ENCODE measurements around the gene ARHGAP15. TPM values are rescaled to one million over a fixed set of nuclear protein-coding genes. Genes with fewer than 3 reads are reported as not detected.

Gene ARHGAP15
- total RNA-seq, 1 donor: 0.43 TPM

- TF ChIP-seq, protein P1, sequence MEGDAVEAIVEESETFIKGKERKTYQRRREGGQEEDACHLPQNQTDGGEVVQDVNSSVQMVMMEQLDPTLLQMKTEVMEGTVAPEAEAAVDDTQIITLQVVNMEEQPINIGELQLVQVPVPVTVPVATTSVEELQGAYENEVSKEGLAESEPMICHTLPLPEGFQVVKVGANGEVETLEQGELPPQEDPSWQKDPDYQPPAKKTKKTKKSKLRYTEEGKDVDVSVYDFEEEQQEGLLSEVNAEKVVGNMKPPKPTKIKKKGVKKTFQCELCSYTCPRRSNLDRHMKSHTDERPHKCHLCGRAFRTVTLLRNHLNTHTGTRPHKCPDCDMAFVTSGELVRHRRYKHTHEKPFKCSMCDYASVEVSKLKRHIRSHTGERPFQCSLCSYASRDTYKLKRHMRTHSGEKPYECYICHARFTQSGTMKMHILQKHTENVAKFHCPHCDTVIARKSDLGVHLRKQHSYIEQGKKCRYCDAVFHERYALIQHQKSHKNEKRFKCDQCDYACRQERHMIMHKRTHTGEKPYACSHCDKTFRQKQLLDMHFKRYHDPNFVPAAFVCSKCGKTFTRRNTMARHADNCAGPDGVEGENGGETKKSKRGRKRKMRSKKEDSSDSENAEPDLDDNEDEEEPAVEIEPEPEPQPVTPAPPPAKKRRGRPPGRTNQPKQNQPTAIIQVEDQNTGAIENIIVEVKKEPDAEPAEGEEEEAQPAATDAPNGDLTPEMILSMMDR (IDR thresholded peaks at IDR 0.05; ENCODE audit: insufficient read depth, low read depth, low read length): no peak
- H3K4me3 ChIP-seq (ENCODE audit: low read depth, low read length): no peak overlapping the region
- DNase-seq (ENCODE audit: low read depth): peak; percentile 42
Measured at GRCh38 chr2:143607231-143608062, 478.2 kb downstream of the ARHGAP15 start.

DNA sequence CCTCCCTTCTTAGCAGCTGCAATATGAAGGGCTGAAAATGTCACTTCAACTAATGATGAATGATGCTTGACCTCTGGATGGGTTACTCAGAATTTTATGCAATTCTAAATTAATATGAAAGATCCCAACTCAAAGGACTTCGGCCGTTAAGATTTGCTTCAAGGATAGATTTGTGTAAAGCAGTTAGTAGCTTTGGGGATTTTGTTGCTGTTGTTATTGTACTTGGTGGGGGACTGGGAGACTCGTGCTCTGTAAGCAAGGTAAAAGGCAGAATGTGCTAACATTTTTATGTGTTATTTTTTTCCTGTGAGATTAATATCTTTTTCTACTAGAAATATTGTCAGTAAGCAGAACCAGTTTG lies 478.8 kb downstream of the ARHGAP15 start:
- TF ChIP-seq, protein P1 (IDR thresholded peaks at IDR 0.05; ENCODE audit: insufficient read depth, low read depth, low read length): no peak
- DNase-seq (ENCODE audit: low read depth): no peak
- H3K4me3 ChIP-seq (ENCODE audit: low read depth, low read length): no peak overlapping the region

- DNase-seq (ENCODE audit: low read depth): no peak
- TF ChIP-seq, protein P1 (IDR thresholded peaks at IDR 0.05; ENCODE audit: insufficient read depth, low read depth, low read length): no peak
- H3K4me3 ChIP-seq (ENCODE audit: low read depth, low read length): no peak overlapping the region
Measured at GRCh38 chr2:143608758-143609157, 479.5 kb downstream of the ARHGAP15 start.

GRCh38 chr2:143611336-143611735 lies 482.1 kb downstream of the ARHGAP15 start:
- TF ChIP-seq, protein P1 (IDR thresholded peaks at IDR 0.05; ENCODE audit: insufficient read depth, low read depth, low read length): no peak
- no peak overlapping the region for H3K4me3 ChIP-seq (ENCODE audit: low read depth, low read length)
- DNase-seq (ENCODE audit: low read depth): no peak

GRCh38 chr2:143615562-143615961 lies 486.3 kb downstream of the ARHGAP15 start:
- DNase-seq (ENCODE audit: low read depth): no peak
- TF ChIP-seq, protein P1 (IDR thresholded peaks at IDR 0.05; ENCODE audit: insufficient read depth, low read depth, low read length): no peak

GRCh38 chr2:143616452-143616851 lies 487.2 kb downstream of the ARHGAP15 start:
- no peak for DNase-seq (ENCODE audit: low read depth)
- TF ChIP-seq, protein P1 (IDR thresholded peaks at IDR 0.05; ENCODE audit: insufficient read depth, low read depth, low read length): no peak
- no peak overlapping the region for H3K4me3 ChIP-seq (ENCODE audit: low read depth, low read length)

More at GRCh38 chr2:143615562-143615961, 486.3 kb downstream of the ARHGAP15 start:
- H3K4me3 ChIP-seq (ENCODE audit: low read depth, low read length): no peak overlapping the region
